HFF-Myc (cell line): ENCODE results near the gene USP6NL.

Experiments used
- DNase-seq: peaks from one replicate; pipeline ENCODE4 v3.0.0-alpha.2; 2011; ENCODE audit warnings: low read depth; ENCODE audit errors: extremely low read depth
- H3K4me3 ChIP-seq: replicated peaks from 2 replicates; pipeline ENCODE4 v1.5.1; 2011; ENCODE audit warnings: low read depth, mild to moderate bottlenecking, control low read depth, low read length
- TF ChIP-seq, protein P1 (sequence below): IDR thresholded peaks from 2 replicates; pipeline ENCODE4 v1.5.1; 2012; ENCODE audit warnings: mild to moderate bottlenecking, low read depth, low read length, control low read depth; ENCODE audit errors: missing control alignments

USP6NL gene

DNA sequence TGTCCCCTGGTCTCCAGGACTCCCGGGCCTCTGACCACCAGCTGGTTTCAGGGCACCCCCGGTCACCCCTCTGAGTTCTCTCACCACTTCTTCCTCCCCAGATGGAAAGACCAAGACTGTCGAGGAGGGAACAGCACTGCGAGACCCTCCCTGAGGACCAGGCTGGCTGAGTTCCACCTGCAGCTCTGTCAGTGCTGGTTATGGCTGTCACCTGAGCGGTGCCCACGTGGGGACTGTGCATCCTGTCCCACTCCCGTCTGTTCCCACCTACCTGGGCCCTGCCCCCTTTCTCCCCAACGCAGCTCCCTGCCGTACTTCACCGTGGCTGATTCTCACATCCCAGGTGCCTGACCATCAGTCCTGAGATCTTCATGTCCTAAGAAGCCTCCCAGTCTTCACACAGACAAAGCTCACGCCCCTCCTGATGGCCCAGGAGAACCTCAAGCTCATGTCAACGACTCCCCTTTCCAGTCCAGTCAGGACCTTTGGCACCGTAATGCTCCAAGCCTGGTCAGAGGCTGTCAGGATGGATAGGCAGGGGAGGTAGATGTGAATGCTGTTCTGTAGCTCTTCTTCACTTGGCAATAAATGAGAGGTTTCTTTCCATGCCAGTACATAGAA lies 159.7 kb downstream of the USP6NL start:
- no peak overlapping the region for H3K4me3 ChIP-seq
- TF ChIP-seq, protein P1, sequence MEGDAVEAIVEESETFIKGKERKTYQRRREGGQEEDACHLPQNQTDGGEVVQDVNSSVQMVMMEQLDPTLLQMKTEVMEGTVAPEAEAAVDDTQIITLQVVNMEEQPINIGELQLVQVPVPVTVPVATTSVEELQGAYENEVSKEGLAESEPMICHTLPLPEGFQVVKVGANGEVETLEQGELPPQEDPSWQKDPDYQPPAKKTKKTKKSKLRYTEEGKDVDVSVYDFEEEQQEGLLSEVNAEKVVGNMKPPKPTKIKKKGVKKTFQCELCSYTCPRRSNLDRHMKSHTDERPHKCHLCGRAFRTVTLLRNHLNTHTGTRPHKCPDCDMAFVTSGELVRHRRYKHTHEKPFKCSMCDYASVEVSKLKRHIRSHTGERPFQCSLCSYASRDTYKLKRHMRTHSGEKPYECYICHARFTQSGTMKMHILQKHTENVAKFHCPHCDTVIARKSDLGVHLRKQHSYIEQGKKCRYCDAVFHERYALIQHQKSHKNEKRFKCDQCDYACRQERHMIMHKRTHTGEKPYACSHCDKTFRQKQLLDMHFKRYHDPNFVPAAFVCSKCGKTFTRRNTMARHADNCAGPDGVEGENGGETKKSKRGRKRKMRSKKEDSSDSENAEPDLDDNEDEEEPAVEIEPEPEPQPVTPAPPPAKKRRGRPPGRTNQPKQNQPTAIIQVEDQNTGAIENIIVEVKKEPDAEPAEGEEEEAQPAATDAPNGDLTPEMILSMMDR, result no peak
- no peak for DNase-seq

DNA sequence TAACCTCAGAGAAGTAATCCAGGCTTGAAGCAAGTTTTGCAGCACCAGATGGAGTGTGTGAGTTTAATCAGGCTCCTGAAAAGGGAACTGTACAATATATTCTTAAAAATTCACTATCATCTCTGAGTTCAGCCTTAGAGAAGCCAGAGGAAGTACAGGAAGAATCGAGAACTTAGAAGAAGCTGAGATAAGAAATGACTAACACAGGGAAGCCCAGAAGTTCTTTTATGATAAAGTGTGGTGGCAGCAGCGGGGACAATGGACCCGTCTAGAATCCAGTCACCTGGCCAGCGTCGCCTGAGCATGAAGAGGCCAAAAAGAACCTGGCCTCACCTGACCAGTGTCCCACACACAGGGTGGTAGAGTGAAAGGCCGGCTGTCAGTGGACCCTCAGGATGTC lies 161.0 kb downstream of the USP6NL start:
- H3K4me3 ChIP-seq, result no peak overlapping the region
- TF ChIP-seq, protein P1, result no peak
- DNase-seq, result no peak

DNA sequence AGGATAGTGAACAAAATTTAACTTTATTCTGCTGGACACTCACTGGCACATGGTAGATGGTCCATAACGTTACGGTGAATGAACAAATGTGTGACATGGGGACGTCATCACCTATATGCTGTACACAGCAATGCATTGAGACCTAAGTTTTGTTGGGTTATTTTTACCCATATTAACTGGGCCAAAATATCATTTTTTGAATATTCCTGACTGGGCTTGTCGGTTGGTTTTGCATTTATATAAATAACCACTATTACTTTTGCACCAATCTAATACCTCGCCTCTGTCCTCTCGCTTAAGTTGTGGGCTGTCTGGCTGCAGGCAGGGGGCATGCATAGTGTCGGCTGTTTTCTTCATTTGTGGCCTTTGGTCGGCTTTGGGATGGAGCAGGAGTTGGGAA lies 161.7 kb downstream of the USP6NL start:
- TF ChIP-seq, protein P1, result no peak
- no peak overlapping the region for H3K4me3 ChIP-seq
- DNase-seq, result no peak

DNA sequence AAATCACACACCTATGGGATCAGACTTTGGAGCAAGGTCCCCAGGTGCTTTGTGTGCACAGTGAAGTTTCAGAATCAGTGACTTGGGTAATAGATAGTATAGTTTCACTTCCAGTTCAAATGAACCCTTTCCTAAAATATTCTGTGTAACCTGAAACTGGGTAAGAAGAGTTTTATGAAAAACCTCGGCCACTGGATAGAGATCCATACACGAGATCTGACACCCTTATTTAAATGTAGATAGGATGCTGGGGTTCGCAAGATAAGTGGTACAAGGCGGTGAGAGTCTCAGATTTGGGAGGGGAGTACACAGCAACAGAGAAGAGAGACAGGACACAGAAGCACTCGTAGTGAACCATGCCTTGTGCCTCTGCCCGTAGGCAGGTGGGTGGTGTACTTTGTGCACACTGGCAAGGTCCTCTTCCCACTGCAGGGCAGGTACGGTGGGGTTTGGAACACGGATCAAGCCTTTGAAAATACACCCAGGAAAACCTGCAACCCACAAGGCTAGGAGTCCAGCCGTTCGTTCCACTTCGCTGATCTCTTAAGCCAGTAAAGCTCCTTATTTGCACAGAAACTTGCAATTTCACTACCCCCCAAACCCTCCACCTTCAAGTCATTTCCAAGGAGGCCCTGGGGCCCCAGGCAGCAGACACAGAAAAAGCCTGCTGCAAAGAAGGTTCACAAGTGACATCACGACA lies 162.8 kb downstream of the USP6NL start:
- TF ChIP-seq, protein P1, result no peak
- DNase-seq, result no peak

DNA sequence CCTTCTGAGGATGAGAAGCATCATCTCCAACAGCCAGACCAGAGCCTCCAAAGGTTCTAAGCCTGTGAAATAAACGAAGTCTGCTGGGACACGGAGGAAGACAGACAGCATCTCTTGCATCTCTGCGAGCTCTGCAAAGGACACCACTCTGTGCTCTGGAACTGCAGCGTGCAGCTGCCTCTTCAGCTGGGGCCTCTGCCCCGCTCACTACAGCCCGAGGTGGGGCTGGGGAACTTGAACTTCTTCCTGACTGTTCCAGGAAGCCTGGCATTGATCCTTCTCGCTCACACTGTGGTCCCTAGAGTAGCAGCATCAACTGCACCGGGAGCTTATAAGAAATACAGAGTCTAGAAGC lies 163.3 kb downstream of the USP6NL start:
- TF ChIP-seq, protein P1, result no peak
- DNase-seq, result no peak
- H3K4me3 ChIP-seq, result no peak overlapping the region

More for the DNA sequence above, 162.8 kb downstream of the USP6NL start:
- no peak overlapping the region for H3K4me3 ChIP-seq

DNA sequence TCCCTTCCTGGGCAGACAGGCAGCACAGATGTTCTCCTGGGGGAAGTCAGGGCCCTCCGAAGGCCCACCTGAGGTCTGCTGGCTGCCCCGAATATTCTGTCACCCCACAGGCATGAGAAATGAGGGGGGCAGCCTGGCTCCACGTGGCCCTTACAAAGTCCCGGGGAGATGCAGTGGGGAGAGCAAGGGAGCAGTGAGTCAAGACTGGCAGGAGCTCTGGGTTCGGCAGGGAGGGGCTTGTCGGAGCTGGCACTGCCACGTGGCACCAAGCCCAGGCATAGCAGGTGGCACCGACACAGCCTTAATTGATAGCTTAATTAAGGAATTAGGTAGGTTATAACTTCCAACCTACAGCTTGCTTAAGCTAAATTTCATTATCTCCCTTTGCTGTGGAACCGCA lies 163.9 kb downstream of the USP6NL start:
- TF ChIP-seq, protein P1, result no peak
- no peak overlapping the region for H3K4me3 ChIP-seq
- DNase-seq, result no peak
